H1 (cell line): ENCODE measurements around the gene HOXD11. TPM values are rescaled to one million over a fixed set of nuclear protein-coding genes. Genes with fewer than 3 reads are reported as not detected.

ENCODE experiments used
- CTCF ChIA-PET: fragments of 300-600 bp; sonication (Branson Sonifier 250); formaldehyde crosslinking; loops from one replicate; lab custom pipeline; 2021; ENCODE audit not compliant: partially characterized antibody; lab: Charles Lee
- POLR2A ChIA-PET: fragments of 300-600 bp; sonication (Branson Sonifier 250); formaldehyde crosslinking; loops from one replicate; lab custom pipeline; 2021; ENCODE audit warnings: inconsistent platforms; ENCODE audit not compliant: partially characterized antibody; lab: Charles Lee
- DNase-seq, 2 experiments: peaks; one replicate each; pipeline versions ENCODE4 v3.0.0 to v3.0.0-alpha.2; 2010 to 2022; ENCODE audit warnings: low spot score in 2 of 2, low read depth in 1 of 2, mixed read lengths in 1 of 2
- FAIRE-seq: peaks from 2 replicates; lab custom pipeline; 2011; peaks lifted over from hg19 to GRCh38; lab: Jason Lieb, UNC
- H2AFZ ChIP-seq: 2 replicates; pipeline ENCODE4 v1.8.1; 2012; ENCODE audit warnings: low read length, inconsistent platforms
- H2AK5ac ChIP-seq: 2 replicates; pipeline ENCODE4 v1.6.1; 2013; ENCODE audit warnings: low read depth, low read length
- H2BK120ac ChIP-seq: replicated peaks from 2 replicates; pipeline ENCODE3; 2013; ENCODE audit warnings: low read depth, low read length, inconsistent platforms
- H2BK12ac ChIP-seq: 2 replicates; pipeline ENCODE4 v1.6.1; 2013; ENCODE audit warnings: low read depth, low read length
- H2BK15ac ChIP-seq: 2 replicates; pipeline ENCODE4 v1.6.1; 2013; ENCODE audit warnings: low read length
- H2BK20ac ChIP-seq: 2 replicates; pipeline ENCODE4 v1.6.1; 2013; ENCODE audit warnings: low read length
- H2BK5ac ChIP-seq: 2 replicates; pipeline ENCODE4 v1.6.1; 2013; ENCODE audit warnings: low read depth, low read length
- H3K14ac ChIP-seq: 2 replicates; pipeline ENCODE4 v1.6.1; 2013; ENCODE audit warnings: inconsistent platforms; ENCODE audit not compliant: insufficient read length
- H3K18ac ChIP-seq: 2 replicates; pipeline ENCODE4 v1.6.1; 2013; ENCODE audit warnings: low read length; ENCODE audit errors: extremely low read depth
- H3K23ac ChIP-seq: 2 replicates; pipeline ENCODE4 v1.6.1; 2013; ENCODE audit warnings: inconsistent platforms; ENCODE audit not compliant: insufficient read length
- H3K23me2 ChIP-seq: 2 replicates; pipeline ENCODE4 v1.6.1; 2013; ENCODE audit warnings: low read depth, low read length
- H3K27ac ChIP-seq: 2 replicates; pipeline ENCODE4 v1.6.1; 2011; ENCODE audit warnings: low read depth, low read length, inconsistent platforms
- H3K27me3 ChIP-seq, 4 experiments: replicated peaks in 1 of 4; 1 replicate in 1 of 4; 2 replicates in 3 of 4; pipeline versions ENCODE4 v1.6.1 to v1.8.1; 2011 to 2013; ENCODE audit warnings: low read length in 3 of 4, mild to moderate bottlenecking in 3 of 4, inconsistent platforms in 2 of 4, mixed read lengths in 2 of 4, moderate library complexity in 1 of 4; ENCODE audit not compliant: control insufficient read depth in 3 of 4, insufficient read depth in 3 of 4; ENCODE audit errors: extremely low read depth in 1 of 4
- H3K36me3 ChIP-seq, 4 experiments: 2 replicates each; pipeline versions ENCODE4 v1.6.1 to v1.8.1; 2011 to 2013; ENCODE audit warnings: mild to moderate bottlenecking in 4 of 4, low read length in 3 of 4, moderate library complexity in 2 of 4, control low read depth in 1 of 4, inconsistent platforms in 1 of 4; ENCODE audit not compliant: insufficient read depth in 4 of 4, control insufficient read depth in 2 of 4
- H3K4ac ChIP-seq: replicated peaks from 2 replicates; pipeline ENCODE3; 2013; ENCODE audit warnings: low read length, low read depth, mixed read lengths, inconsistent platforms; ENCODE audit not compliant: insufficient read length
- H3K4me1 ChIP-seq, 4 experiments: replicated peaks in 1 of 4; 1 replicate in 1 of 4; 2 replicates in 3 of 4; pipeline versions ENCODE4 v1.6.1 to v1.8.1; 2011 to 2013; ENCODE audit warnings: low read length in 3 of 4, inconsistent platforms in 2 of 4, mixed read lengths in 1 of 4; ENCODE audit not compliant: insufficient read depth in 4 of 4, control insufficient read depth in 3 of 4
- H3K4me2 ChIP-seq, 2 experiments: 2 replicates each; pipeline versions ENCODE4 v1.6.1 to v1.8.1; 2011 to 2013; ENCODE audit warnings: low read depth in 2 of 2, low read length in 2 of 2, control low read depth in 1 of 2, inconsistent platforms in 1 of 2, mild to moderate bottlenecking in 1 of 2; ENCODE audit not compliant: insufficient read depth in 1 of 2
- H3K4me3 ChIP-seq, 4 experiments: fragments of 200-600, 300-600 bp in 1 of 4; sonication (generic), shearing (Covaris generic), sonication (Bioruptor Twin) in 1 of 4; 2 replicates each; pipeline versions ENCODE4 v1.5.1 to v1.8.1; 2011 to 2016; ENCODE audit warnings: low read length in 4 of 4, low read depth in 3 of 4, control low read depth in 2 of 4, inconsistent platforms in 2 of 4, mild to moderate bottlenecking in 2 of 4, mixed read lengths in 1 of 4, moderate library complexity in 1 of 4; ENCODE audit not compliant: insufficient read depth in 2 of 4; ENCODE audit errors: extremely low read depth in 1 of 4
- H3K56ac ChIP-seq: replicated peaks from 2 replicates; pipeline ENCODE3; 2013; ENCODE audit warnings: low read depth, mild to moderate bottlenecking, mixed read lengths, low read length, inconsistent platforms; ENCODE audit not compliant: insufficient read length
- H3K79me1 ChIP-seq: 2 replicates; pipeline ENCODE4 v1.6.1; 2013; ENCODE audit warnings: low read depth, low read length, control low read depth
- H3K79me2 ChIP-seq, 2 experiments: 2 replicates each; pipeline versions ENCODE4 v1.6.1 to v1.8.1; 2012 to 2013; ENCODE audit warnings: low read length in 2 of 2, mild to moderate bottlenecking in 2 of 2, inconsistent platforms in 1 of 2; ENCODE audit not compliant: insufficient read depth in 2 of 2, control insufficient read depth in 1 of 2
- H3K9ac ChIP-seq, 4 experiments: replicated peaks in 1 of 4; 1 replicate in 1 of 4; 2 replicates in 3 of 4; pipeline versions ENCODE4 v1.6.1 to v1.8.1; 2011 to 2013; ENCODE audit warnings: low read depth in 3 of 4, low read length in 3 of 4, control low read depth in 2 of 4, mild to moderate bottlenecking in 2 of 4, moderate library complexity in 2 of 4, inconsistent platforms in 1 of 4; ENCODE audit errors: extremely low read depth in 1 of 4
- H3K9me3 ChIP-seq, 2 experiments: 2 replicates each; pipeline versions ENCODE4 v1.6.1 to v1.8.1; 2012 to 2013; ENCODE audit warnings: mild to moderate bottlenecking in 2 of 2, moderate library complexity in 2 of 2, control low read depth in 1 of 2, inconsistent platforms in 1 of 2, low read depth in 1 of 2, low read length in 1 of 2, mixed read lengths in 1 of 2; ENCODE audit not compliant: insufficient read depth in 2 of 2
- H4K20me1 ChIP-seq, 2 experiments: replicated peaks in 1 of 2; 2 replicates each; pipeline versions ENCODE3 to v1.8.1; 2011 to 2013; ENCODE audit warnings: inconsistent platforms in 2 of 2, low read length in 2 of 2, mild to moderate bottlenecking in 1 of 2; ENCODE audit not compliant: insufficient read depth in 2 of 2, control insufficient read depth in 1 of 2
- H4K5ac ChIP-seq: 2 replicates; pipeline ENCODE4 v1.6.1; 2013; ENCODE audit warnings: low read length, low read depth, mixed read lengths, inconsistent platforms; ENCODE audit not compliant: insufficient read length
- H4K8ac ChIP-seq: 2 replicates; pipeline ENCODE4 v1.8.0; 2013; ENCODE audit warnings: mild to moderate bottlenecking, moderate library complexity, low read length, inconsistent platforms; ENCODE audit not compliant: insufficient read depth; ENCODE audit errors: extremely low read depth
- H4K91ac ChIP-seq: replicated peaks from 2 replicates; pipeline ENCODE3; 2013; ENCODE audit warnings: low read length, mixed read lengths, inconsistent platforms; ENCODE audit not compliant: insufficient read length
- CBX5 ChIP-seq: fragments of 300-800, 300-1000 bp; sonication (generic); IDR thresholded peaks from 2 replicates; pipeline ENCODE4 v1.7.1; 2016; ENCODE audit warnings: antibody characterized with exemption, low read length, low read depth
- CBX8 ChIP-seq: fragments of 300-800, 300-1000 bp; sonication (generic); IDR thresholded peaks from 2 replicates; pipeline ENCODE4 v1.7.1; 2016; ENCODE audit warnings: low read depth, low read length, borderline replicate concordance
- CEBPB ChIP-seq: IDR thresholded peaks from 2 replicates; pipeline ENCODE4 v1.6.1; 2012; ENCODE audit warnings: low read depth, low read length
- CREB1 ChIP-seq: IDR thresholded peaks from 2 replicates; pipeline ENCODE4 v1.6.1; 2012; ENCODE audit warnings: inconsistent platforms
- CTBP2 ChIP-seq: IDR thresholded peaks from 2 replicates; pipeline ENCODE4 v1.7.0; 2011; ENCODE audit warnings: borderline replicate concordance, mild to moderate bottlenecking, moderate library complexity, mixed read lengths, low read length; ENCODE audit not compliant: insufficient read depth, insufficient read length
- FOSL1 ChIP-seq: IDR thresholded peaks from 2 replicates; pipeline ENCODE4 v1.6.1; 2011; ENCODE audit warnings: mild to moderate bottlenecking, low read depth, low read length, moderate library complexity; ENCODE audit not compliant: insufficient read depth
- KDM1A ChIP-seq: fragments of 200-600, 300-600 bp; sonication (generic); IDR thresholded peaks from 2 replicates; pipeline ENCODE4 v1.7.1; 2016; ENCODE audit warnings: mild to moderate bottlenecking, low read length, borderline replicate concordance
- RNF2 ChIP-seq: fragments of 200-900, 300-1000 bp; sonication (generic); IDR thresholded peaks from 2 replicates; pipeline ENCODE4 v1.7.1; 2016; ENCODE audit warnings: borderline replicate concordance, low read depth, mild to moderate bottlenecking, antibody characterized with exemption, low read length; ENCODE audit not compliant: poor library complexity, severe bottlenecking; ENCODE audit errors: missing control alignments
- RXRA ChIP-seq: IDR thresholded peaks from 2 replicates; pipeline ENCODE4 v1.6.1; 2011; ENCODE audit warnings: low read depth, mild to moderate bottlenecking, low read length, moderate library complexity; ENCODE audit not compliant: insufficient read depth
- SUZ12 ChIP-seq: fragments of 200-600 bp; sonication (generic); IDR thresholded peaks from 2 replicates; pipeline ENCODE4 v1.6.1; 2012; ENCODE audit warnings: mild to moderate bottlenecking, inconsistent platforms, low read length, moderate library complexity, mixed read lengths
- WGBS, 2 experiments: shearing (Covaris generic) in 1 of 2; methylation state at CpG; one replicate each; pipeline versions ENCODE4 v1.1.6 to v1.1.7; 2013 to 2015; ENCODE audit warnings: low lambda C conversion rate in 2 of 2, mixed read lengths in 2 of 2, inconsistent platforms in 1 of 2, low coverage in 1 of 2, missing lambda C conversion rate in 1 of 2; ENCODE audit not compliant: insufficient replicate concordance in 2 of 2, insufficient coverage in 1 of 2, insufficient read length in 1 of 2; ENCODE audit errors: extremely low coverage in 1 of 2, missing lambda C conversion rate in 1 of 2; 5-methylcytosine and 5-hydroxymethylcytosine counted together
- polyA plus RNA-seq, 7 experiments: library from polyadenylated mRNA; depleted of rRNA in 3 of 7; stranded (reverse) in 5 of 7; unstranded in 2 of 7; fragments of >200 nt in 5 of 7; fragments of 200-250 nt in 2 of 7; gene quantifications; 1 replicate in 5 of 7; 2 replicates in 1 of 7; 4 replicates in 1 of 7; pipeline versions ENCODE4 v1.2.1 to v1.2.3, GENCODE V29; 2011 to 2013; ENCODE audit warnings: missing spikeins in 2 of 7, mixed read lengths in 2 of 7
- total RNA-seq: library from RNA; stranded (reverse); fragmentation: NEBNext Ultra II Directional; extraction: Animal tissue kit (Norgen Biotek cat#: 25700); gene quantifications from 2 replicates; pipeline ENCODE4 v1.2.1, GENCODE V29; 2021

Gene HOXD11
- total and polyA plus RNA-seq, 2 of the 8 experiments (the other 6 are each of a cell fraction or from before 2014, with no cell fraction given): not detected

DNA sequence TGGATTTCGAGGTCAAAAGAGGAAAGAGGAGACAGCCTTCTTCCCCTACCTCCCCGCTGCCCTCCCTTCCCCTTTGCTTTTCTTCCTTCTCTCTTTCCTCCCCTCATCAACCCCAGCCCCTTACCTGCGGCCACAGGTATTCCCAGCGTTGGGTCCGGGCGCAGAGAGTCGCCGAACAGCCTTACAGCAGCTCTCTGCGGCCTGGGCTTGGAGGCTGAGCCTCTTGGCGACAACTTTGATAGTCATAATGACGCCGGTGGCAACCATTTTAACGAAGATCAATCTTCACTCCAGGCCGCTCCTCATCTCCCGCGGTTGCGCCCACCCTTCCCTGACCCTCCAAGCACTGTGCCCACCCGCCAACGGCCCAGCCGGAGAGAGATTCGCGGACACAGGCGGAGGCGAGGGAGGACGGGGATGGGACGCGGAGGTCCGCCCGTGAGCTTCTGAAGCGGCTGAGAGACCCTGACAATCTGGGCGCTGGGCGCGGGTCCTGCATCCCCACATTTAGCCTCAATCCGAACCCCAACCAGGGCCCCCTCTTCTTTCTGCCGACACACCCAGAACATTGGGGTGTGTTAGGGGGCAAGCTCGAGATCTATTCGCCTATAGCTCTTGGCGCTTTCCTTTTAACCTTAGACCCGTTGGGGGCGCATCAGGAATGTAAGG is 21.8 kb upstream of the HOXD11 start:
- H3K23me2 ChIP-seq: peaks cover 2% of the 10 kb centered on the region; the same call in 1 of the 2 replicates
- H2BK120ac ChIP-seq: no peak overlapping the region
- 5% methylated on average over 33 of the region's 40 CpGs; no CpG with 5 or more reads in 1 of the 2 experiments for WGBS, 2 experiments
- no peak overlapping the region for H4K5ac ChIP-seq
- H3K18ac ChIP-seq: no peak overlapping the region
- H3K4me2 ChIP-seq: peak overlapping the region; percentile 4 to 57; a peak in 3 of 4 replicates
- no peaks in the 10 kb centered on the region; a peak in 1 of 4 replicates for H3K9me3 ChIP-seq
- POLR2A ChIA-PET: interaction anchor here (1.7 kb wide), 1 partner anchor 11 kb away, joined by 8 read pairs; no protein-coding TSS in a partner anchor
- H3K23ac ChIP-seq: no peak overlapping the region
- no peak overlapping the region for H4K91ac ChIP-seq
- no peak overlapping the region for H3K56ac ChIP-seq
- peaks cover 0 to 25% (median 9%) of the 10 kb centered on the region in 4 experiments; a peak in 5 of 7 replicates for H3K4me1 ChIP-seq
- peaks cover 98 to 100% (median 100%) of the 10 kb centered on the region in 4 experiments for H3K27me3 ChIP-seq
- H3K79me2 ChIP-seq: no peaks in the 10 kb centered on the region
- H2AFZ ChIP-seq: no peak overlapping the region
- no peak overlapping the region for H3K4ac ChIP-seq
- H2AK5ac ChIP-seq: no peak overlapping the region
- peaks cover 15 to 34% of the 10 kb centered on the region in 2 experiments for H4K20me1 ChIP-seq
- H2BK20ac ChIP-seq: no peak overlapping the region
- peaks cover 0 to 2% (median 0%) of the 10 kb centered on the region in 4 experiments; a peak in 1 of 8 replicates for H3K36me3 ChIP-seq
- H2BK15ac ChIP-seq: no peak overlapping the region
- CTCF ChIA-PET: interaction anchor here (0.6 to 7.8 kb wide), 26 partner anchors 11 to 832 kb away, joined by 3 to 130 read pairs (median 3); partner anchors contain the start of gene HOXD12
- no peak overlapping the region for H2BK5ac ChIP-seq
- H2BK12ac ChIP-seq: no peak overlapping the region
- FAIRE-seq (no peak), DNase-seq (peak in 1 of 2 experiments; percentile 64)
- H3K4me3 ChIP-seq: peak overlapping the region in 2 of 4 experiments; percentile 2 to 52; a peak in 2 of 8 replicates
- no peak overlapping the region for H3K9ac ChIP-seq
- H3K27ac ChIP-seq: no peak overlapping the region
- no peak overlapping the region for H4K8ac ChIP-seq
- no peak overlapping the region for H3K14ac ChIP-seq
- H3K79me1 ChIP-seq: no peaks in the 10 kb centered on the region
- TF ChIP-seq FOSL1 (no peak), CREB1 (0 out of 2 replicates have a peak, but pooled peaks have one; percentile 24), CEBPB (no peak), CBX8 (0 out of 2 replicates have a peak, but pooled peaks have one; percentile 82), KDM1A (no peak), SUZ12 (peak; percentile 94), CTBP2 (peak; percentile 27), RNF2 (peak; percentile 98), CBX5 (no peak), RXRA (no peak)
